ENCODE data around the gene CERS3.

The CERS3 gene

DNA sequence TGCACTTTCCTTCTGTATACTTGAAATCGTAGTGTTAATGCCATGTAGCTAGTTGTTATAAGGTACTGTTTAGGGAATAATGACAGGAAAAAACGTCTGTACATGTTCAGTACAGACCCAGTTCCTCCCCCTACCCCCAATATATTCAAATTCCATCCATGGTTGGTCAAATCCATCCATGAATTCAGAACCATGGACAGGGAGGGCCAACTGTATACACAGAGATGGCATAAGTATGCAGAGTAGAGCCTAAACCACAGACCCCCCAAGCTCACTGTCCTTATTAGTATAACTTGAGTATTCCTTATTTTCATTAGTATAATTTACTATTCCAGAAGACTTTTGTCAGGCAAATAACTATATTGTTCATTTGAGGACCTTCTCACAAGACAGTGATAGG lies 135.7 kb downstream of the CERS3 start:
- Histone ChIP-seq H3K36me3 (ENCODE audit: control insufficient read depth, insufficient read depth, low read length) (no peaks in the 10 kb centered on the region), H3K4me3 (ENCODE audit: low read depth, low read length) (no peak overlapping the region)

DNA sequence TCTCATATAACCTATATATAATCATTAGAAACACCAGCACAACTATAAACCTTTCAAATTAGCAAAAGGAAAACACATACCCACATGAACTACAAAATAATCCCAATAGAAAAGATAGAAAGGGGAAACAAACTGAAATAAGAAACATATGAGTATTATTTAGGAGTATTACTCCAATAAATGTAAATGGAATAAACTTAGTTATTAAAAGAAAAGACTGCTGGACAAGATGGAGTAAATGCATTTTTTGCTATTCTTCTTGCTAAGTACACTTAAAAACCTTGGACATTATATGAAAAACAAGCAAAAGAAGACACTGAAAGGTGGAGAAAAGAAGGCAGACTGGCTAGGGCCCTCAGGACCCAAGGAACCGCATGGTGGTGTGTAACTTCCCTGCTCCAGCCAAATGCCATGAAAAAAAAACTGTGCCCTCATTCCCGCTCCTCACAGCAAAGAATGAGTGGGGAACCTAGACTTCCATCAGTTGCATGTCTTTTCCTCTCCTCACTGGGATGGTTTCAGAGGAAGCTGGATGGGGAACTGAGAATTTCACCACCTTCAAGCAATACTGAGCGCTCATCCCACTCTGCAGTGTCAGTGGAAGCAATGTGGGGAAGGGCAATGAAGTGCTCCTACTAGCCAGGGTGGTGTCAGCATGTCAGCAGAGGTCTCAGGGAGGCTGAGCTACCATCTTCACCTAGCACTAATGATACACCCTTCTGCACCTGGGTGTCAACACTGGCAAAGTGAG lies 143.3 kb downstream of the CERS3 start:
- no peaks in the 10 kb centered on the region for H3K36me3 ChIP-seq (ENCODE audit: control insufficient read depth, insufficient read depth, low read length)
- no peak overlapping the region for H3K27ac ChIP-seq (ENCODE audit: low read depth, low read length)
- no peak overlapping the region for H3K9ac ChIP-seq (ENCODE audit: low read length)
- peaks cover 53% of the 10 kb centered on the region for H3K9me3 ChIP-seq (ENCODE audit: control insufficient read depth, insufficient read depth, low read depth, low read length)
- H3K4me3 ChIP-seq (ENCODE audit: low read depth, low read length), result no peak overlapping the region
- no peaks in the 10 kb centered on the region for H3K27me3 ChIP-seq (ENCODE audit: control insufficient read depth, insufficient read depth, low read length)
- no peaks in the 10 kb centered on the region for H3K4me1 ChIP-seq (ENCODE audit: control insufficient read depth, insufficient read depth, low read length)

More for the DNA sequence above, 135.7 kb downstream of the CERS3 start:
- Histone ChIP-seq H3K9me3 (ENCODE audit: control insufficient read depth, insufficient read depth, low read depth, low read length) (peaks cover 11% of the 10 kb centered on the region), H3K4me1 (ENCODE audit: control insufficient read depth, insufficient read depth, low read length) (no peaks in the 10 kb centered on the region), H3K9ac (ENCODE audit: low read length) (no peak overlapping the region), H3K27ac (ENCODE audit: low read depth, low read length) (no peak overlapping the region), H3K27me3 (ENCODE audit: control insufficient read depth, insufficient read depth, low read length) (no peaks in the 10 kb centered on the region)

DNA sequence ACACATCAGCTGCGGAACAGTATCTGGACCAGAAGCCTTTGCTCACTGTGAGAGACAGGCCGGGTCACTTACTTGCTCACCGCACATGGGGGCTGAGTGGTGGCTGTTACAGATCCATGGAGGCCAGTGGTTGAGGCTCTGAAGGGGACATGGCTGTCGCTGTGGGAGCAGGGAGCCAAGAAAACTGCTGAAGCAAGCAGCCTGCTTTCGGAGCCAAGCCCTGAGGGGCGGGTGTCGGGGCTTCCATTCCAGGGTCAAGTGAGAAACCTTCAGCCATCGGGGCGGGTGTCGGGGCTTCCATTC lies 144.7 kb downstream of the CERS3 start:
- peaks cover 57% of the 10 kb centered on the region for H3K9me3 ChIP-seq (ENCODE audit: control insufficient read depth, insufficient read depth, low read depth, low read length)
- no peaks in the 10 kb centered on the region for H3K4me1 ChIP-seq (ENCODE audit: control insufficient read depth, insufficient read depth, low read length)
- H3K36me3 ChIP-seq (ENCODE audit: control insufficient read depth, insufficient read depth, low read length), result no peaks in the 10 kb centered on the region
- H3K27ac ChIP-seq (ENCODE audit: low read depth, low read length), result no peak overlapping the region
- no peak overlapping the region for H3K4me3 ChIP-seq (ENCODE audit: low read depth, low read length)
- H3K9ac ChIP-seq (ENCODE audit: low read length), result no peak overlapping the region
- H3K27me3 ChIP-seq (ENCODE audit: control insufficient read depth, insufficient read depth, low read length), result no peaks in the 10 kb centered on the region

DNA sequence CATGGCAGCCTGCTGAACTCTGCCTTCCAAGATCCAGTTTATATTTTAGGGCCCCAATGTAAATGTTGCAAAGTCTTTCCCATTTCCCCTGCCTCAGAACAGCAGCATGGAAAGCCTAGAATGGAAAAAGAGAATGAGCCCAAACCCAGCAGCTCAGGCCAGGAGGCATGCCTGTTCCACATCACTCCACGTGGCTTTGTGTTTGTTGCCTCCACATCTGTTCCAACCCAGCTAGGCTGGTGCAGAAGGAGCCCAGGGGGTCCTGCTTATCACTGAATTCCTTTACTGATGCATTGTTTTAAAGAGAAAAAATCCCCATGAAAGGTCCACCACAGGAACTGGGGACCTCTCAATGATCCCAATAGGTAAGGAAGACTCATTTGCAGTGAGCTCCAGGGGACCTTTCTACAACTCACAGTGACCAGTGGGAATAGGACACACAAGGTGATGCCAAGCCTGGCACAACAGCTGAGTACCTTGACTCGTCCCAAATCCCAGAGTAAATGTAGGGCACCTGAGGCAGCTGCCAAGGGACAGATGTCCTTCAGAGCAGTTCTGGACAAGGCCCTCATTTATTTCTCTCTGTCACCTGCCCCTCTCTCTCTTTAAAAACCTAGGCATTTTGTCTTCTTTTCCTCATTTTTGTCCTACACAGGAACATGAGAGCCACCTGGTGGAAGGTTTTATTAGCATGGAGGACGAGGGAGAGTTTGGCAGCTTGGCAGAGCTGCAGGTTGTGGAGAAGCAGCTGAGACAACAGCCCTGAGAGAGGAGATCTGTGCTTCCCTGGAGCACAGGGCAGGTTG lies 145.2 kb downstream of the CERS3 start:
- Histone ChIP-seq H3K27me3 (ENCODE audit: control insufficient read depth, insufficient read depth, low read length) (no peaks in the 10 kb centered on the region), H3K36me3 (ENCODE audit: control insufficient read depth, insufficient read depth, low read length) (no peaks in the 10 kb centered on the region), H3K4me3 (ENCODE audit: low read depth, low read length) (no peak overlapping the region), H3K27ac (ENCODE audit: low read depth, low read length) (no peak overlapping the region), H3K9ac (ENCODE audit: low read length) (no peak overlapping the region), H3K9me3 (ENCODE audit: control insufficient read depth, insufficient read depth, low read depth, low read length) (peaks cover 57% of the 10 kb centered on the region), H3K4me1 (ENCODE audit: control insufficient read depth, insufficient read depth, low read length) (no peaks in the 10 kb centered on the region)

DNA sequence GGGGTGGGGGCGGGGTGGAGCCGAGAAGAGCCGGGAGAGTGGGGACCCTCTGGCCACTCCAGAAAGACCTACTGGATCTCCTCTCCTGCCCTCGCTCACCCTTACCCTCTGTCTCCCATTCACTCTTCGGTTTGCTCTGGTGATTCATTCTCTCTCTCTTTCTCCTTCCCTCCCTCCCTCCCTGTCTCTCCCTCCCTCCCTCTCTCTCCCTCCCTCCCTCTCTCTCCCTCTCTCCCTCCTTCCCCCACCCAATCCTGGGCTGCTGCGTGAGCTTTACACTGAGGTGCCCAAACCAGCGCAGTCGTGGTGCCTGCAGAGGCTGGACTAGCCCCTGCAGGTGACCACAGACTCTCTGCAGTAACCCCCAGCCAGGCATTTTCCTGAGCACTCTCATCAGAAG lies 154.8 kb downstream of the CERS3 start:
- H3K4me3 ChIP-seq (ENCODE audit: low read depth, low read length), result peak overlapping the region; percentile 79

DNA sequence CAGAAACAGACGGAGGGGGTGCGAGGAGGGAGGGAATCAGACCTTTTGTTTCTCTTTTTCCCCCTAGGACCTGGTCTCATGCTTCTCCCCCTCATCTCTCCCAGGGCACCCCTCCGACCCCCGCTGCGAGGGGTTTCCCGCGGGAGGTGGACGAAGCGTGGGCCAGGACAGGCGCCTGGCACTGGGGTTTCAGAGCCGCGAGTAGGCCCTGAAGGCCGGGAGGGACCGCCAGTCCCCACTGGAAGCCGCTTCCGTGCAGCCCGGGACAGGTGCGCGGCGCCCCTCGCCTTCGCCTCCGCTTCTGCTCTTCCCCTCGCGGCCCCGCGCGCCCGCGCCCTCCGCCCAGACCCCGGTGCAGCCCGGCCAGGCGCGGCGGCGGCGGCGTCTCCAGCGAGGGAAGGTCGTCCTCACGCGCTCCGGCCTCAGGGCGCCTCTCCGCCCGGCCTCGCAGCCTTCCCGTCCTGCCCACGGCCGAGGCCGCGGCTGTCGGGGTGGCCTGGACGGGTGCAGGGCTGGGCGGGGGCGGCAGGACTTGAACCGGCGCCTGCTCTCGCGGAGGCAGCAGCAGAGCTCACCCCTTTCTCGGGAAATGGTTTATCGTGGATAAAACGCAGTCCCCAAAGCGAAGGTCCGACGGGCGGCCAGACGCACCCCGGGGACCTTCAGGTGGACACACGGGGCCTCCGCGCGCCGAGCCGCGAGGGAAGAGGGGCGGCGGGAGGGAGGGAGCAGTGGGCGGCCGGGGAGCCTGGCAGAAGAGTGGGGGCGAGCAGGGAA lies 155.4 kb downstream of the CERS3 start:
- Histone ChIP-seq H3K9ac (ENCODE audit: low read length) (peak overlapping the region; percentile 23), H3K27ac (ENCODE audit: low read depth, low read length) (no peak overlapping the region), H3K27me3 (ENCODE audit: control insufficient read depth, insufficient read depth, low read length) (peaks cover 44% of the 10 kb centered on the region), H3K4me3 (ENCODE audit: low read depth, low read length) (peak overlapping the region; percentile 79), H3K4me1 (ENCODE audit: control insufficient read depth, insufficient read depth, low read length) (no peaks in the 10 kb centered on the region), H3K36me3 (ENCODE audit: control insufficient read depth, insufficient read depth, low read length) (no peaks in the 10 kb centered on the region), H3K9me3 (ENCODE audit: control insufficient read depth, insufficient read depth, low read depth, low read length) (peaks cover 11% of the 10 kb centered on the region; the same call in 1 of the 2 replicates)

More for the DNA sequence above, 154.8 kb downstream of the CERS3 start:
- Histone ChIP-seq H3K4me1 (ENCODE audit: control insufficient read depth, insufficient read depth, low read length) (no peaks in the 10 kb centered on the region), H3K36me3 (ENCODE audit: control insufficient read depth, insufficient read depth, low read length) (no peaks in the 10 kb centered on the region), H3K9ac (ENCODE audit: low read length) (no peak overlapping the region), H3K27ac (ENCODE audit: low read depth, low read length) (no peak overlapping the region), H3K27me3 (ENCODE audit: control insufficient read depth, insufficient read depth, low read length) (peaks cover 44% of the 10 kb centered on the region), H3K9me3 (ENCODE audit: control insufficient read depth, insufficient read depth, low read depth, low read length) (peaks cover 11% of the 10 kb centered on the region; the same call in 1 of the 2 replicates)

DNA sequence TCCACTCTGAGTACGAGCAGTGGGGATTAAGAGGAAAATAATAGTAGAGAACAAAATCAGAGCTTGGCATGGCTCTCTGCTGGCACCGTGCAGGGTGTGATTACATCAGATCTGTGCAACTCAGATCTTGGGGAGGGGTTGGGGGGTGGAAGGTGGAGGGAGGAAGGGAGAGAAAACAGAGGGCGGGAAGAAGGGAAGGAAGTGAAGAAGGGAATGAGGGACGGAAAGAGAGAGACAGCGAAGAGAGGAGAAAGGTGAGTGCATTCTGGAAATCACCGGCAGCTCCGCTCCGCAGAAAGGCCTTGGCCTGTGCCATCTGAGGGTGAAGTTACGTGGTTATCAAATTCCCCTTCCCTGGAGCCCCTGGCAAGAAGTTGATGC lies 156.0 kb downstream of the CERS3 start:
- Histone ChIP-seq H3K9ac (ENCODE audit: low read length) (no peak overlapping the region), H3K27me3 (ENCODE audit: control insufficient read depth, insufficient read depth, low read length) (peaks cover 44% of the 10 kb centered on the region), H3K4me3 (ENCODE audit: low read depth, low read length) (peak overlapping the region; percentile 79), H3K27ac (ENCODE audit: low read depth, low read length) (no peak overlapping the region), H3K9me3 (ENCODE audit: control insufficient read depth, insufficient read depth, low read depth, low read length) (peaks cover 11% of the 10 kb centered on the region; the same call in 1 of the 2 replicates), H3K4me1 (ENCODE audit: control insufficient read depth, insufficient read depth, low read length) (no peaks in the 10 kb centered on the region), H3K36me3 (ENCODE audit: control insufficient read depth, insufficient read depth, low read length) (no peaks in the 10 kb centered on the region)

DNA sequence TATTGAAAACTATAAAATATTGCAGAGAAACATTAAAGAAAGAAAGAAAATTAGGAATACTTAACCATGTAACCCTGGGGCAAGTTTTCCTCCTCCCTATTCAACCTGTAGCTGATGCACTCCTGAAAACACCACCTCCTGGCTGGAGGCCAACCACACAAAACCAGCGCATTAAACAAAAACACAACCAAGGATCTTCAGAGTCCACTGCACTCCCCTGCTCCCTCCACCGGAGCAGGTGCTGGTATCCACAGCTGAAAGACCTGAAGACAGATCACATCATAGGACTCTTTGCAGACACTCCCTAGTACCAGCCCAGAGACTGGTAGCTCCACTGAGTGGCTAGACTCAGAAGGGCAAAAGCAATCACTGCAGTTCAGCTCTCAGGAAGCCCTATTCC lies 173.4 kb downstream of the CERS3 start:
- no peaks in the 10 kb centered on the region for H3K9me3 ChIP-seq (ENCODE audit: control insufficient read depth, insufficient read depth, low read depth, low read length)
- H3K27me3 ChIP-seq (ENCODE audit: control insufficient read depth, insufficient read depth, low read length), result no peaks in the 10 kb centered on the region; the same call in 1 of the 2 replicates
- no peaks in the 10 kb centered on the region for H3K36me3 ChIP-seq (ENCODE audit: control insufficient read depth, insufficient read depth, low read length)
- no peaks in the 10 kb centered on the region for H3K4me1 ChIP-seq (ENCODE audit: control insufficient read depth, insufficient read depth, low read length)
- no peak overlapping the region for H3K27ac ChIP-seq (ENCODE audit: low read depth, low read length)
- H3K9ac ChIP-seq (ENCODE audit: low read length), result no peak overlapping the region
- H3K4me3 ChIP-seq (ENCODE audit: low read depth, low read length), result no peak overlapping the region

DNA sequence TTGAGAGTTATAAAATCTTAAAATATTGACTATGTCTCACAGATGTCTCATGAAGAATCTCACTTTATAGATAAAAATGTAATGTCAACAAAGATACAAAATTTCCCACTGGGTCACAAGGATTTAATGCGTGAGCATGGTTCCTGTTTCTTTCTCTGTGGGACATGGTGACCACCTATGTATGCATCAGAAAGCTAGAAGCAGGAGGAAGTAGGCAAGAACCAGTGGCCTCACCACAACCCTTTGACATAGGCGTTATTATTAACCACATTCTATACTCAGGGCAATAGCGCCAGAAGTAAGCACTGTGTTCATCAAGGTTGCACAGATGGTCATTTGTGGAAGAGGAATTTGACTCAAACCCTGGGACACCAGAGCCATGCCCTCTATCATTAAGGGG lies 175.3 kb downstream of the CERS3 start:
- no peak overlapping the region for H3K9ac ChIP-seq (ENCODE audit: low read length)
- no peak overlapping the region for H3K27ac ChIP-seq (ENCODE audit: low read depth, low read length)
- H3K4me3 ChIP-seq (ENCODE audit: low read depth, low read length), result no peak overlapping the region
- H3K4me1 ChIP-seq (ENCODE audit: control insufficient read depth, insufficient read depth, low read length), result peaks cover 8% of the 10 kb centered on the region; the same call in 1 of the 2 replicates
- peaks cover 8% of the 10 kb centered on the region for H3K27me3 ChIP-seq (ENCODE audit: control insufficient read depth, insufficient read depth, low read length)
- no peaks in the 10 kb centered on the region for H3K36me3 ChIP-seq (ENCODE audit: control insufficient read depth, insufficient read depth, low read length)
- no peaks in the 10 kb centered on the region for H3K9me3 ChIP-seq (ENCODE audit: control insufficient read depth, insufficient read depth, low read depth, low read length)

DNA sequence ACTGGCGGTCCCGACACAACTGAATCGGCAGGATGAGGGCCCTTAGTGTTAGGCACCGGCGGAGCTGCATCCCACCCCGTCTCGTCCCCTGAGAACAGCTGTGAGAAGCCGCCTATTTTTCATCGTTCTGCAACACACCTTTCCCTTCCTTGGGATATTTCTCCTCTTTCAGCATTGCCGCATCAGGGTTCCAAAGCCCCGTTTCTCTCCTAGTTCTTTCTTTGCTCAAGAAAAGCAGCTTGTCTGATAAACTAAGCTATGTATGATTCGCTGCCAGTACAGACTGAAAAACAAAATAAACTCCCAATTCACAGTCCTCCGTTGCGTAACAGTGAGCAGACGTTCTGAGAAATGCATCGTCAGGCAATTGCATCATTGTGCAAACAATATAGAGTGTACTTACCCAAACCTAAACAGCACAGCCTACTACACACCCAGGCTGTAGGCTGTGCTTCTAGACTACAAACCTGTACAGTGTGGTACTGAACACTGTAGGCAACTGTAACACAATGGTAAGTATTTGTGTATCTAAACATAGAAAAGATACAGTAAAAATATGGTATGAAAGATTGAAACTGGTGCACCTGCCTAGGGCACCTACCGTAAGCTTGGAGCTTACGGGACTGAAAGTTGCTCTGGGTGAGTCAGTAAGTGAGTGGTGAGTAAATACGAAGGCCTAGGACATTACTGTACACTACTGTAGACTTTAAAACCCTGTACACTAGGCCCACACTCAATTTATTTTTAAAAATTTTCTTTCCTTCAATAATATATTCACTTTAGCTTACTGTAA lies 178.1 kb downstream of the CERS3 start:
- Histone ChIP-seq H3K4me1 (ENCODE audit: control insufficient read depth, insufficient read depth, low read length) (peaks cover 8% of the 10 kb centered on the region; the same call in 1 of the 2 replicates), H3K4me3 (ENCODE audit: low read depth, low read length) (peak overlapping the region; percentile 86), H3K9ac (ENCODE audit: low read length) (no peak overlapping the region), H3K27me3 (ENCODE audit: control insufficient read depth, insufficient read depth, low read length) (peaks cover 14% of the 10 kb centered on the region), H3K36me3 (ENCODE audit: control insufficient read depth, insufficient read depth, low read length) (no peaks in the 10 kb centered on the region), H3K9me3 (ENCODE audit: control insufficient read depth, insufficient read depth, low read depth, low read length) (no peaks in the 10 kb centered on the region), H3K27ac (ENCODE audit: low read depth, low read length) (no peak overlapping the region)

Data from HUES6 (cell line).